Lower leg skin (tissue), 3 donors: ENCODE measurements around the gene ZHX3.

ENCODE experiments used
- POLR2A ChIP-seq, 2 donors: fragments of 450-650 bp; IDR thresholded peaks; one replicate each; pipeline ENCODE4 v1.6.1; 2016 to 2017; ENCODE audit warnings: antibody characterized with exemption in 2 of 2, mild to moderate bottlenecking in 1 of 2, moderate library complexity in 1 of 2
- TF ChIP-seq, protein P1 (sequence below), 3 donors: fragments of 450-650 bp; IDR thresholded peaks; one replicate each; pipeline ENCODE4 v1.5.1; 2016; ENCODE audit warnings: antibody characterized with exemption in 3 of 3, mild to moderate bottlenecking in 3 of 3, moderate library complexity in 2 of 3

GRCh38 chr20:41247523-41248367 lies 69.8 kb downstream of the ZHX3 start:
- TF ChIP-seq, protein P1, sequence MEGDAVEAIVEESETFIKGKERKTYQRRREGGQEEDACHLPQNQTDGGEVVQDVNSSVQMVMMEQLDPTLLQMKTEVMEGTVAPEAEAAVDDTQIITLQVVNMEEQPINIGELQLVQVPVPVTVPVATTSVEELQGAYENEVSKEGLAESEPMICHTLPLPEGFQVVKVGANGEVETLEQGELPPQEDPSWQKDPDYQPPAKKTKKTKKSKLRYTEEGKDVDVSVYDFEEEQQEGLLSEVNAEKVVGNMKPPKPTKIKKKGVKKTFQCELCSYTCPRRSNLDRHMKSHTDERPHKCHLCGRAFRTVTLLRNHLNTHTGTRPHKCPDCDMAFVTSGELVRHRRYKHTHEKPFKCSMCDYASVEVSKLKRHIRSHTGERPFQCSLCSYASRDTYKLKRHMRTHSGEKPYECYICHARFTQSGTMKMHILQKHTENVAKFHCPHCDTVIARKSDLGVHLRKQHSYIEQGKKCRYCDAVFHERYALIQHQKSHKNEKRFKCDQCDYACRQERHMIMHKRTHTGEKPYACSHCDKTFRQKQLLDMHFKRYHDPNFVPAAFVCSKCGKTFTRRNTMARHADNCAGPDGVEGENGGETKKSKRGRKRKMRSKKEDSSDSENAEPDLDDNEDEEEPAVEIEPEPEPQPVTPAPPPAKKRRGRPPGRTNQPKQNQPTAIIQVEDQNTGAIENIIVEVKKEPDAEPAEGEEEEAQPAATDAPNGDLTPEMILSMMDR (IDR thresholded peaks at IDR 0.05) = no peak
- TF ChIP-seq POLR2A (IDR thresholded peaks at IDR 0.05) = no peak
